Renal cortical epithelial cell (primary cell): ENCODE measurements around the gene ACVR1. TPM values are rescaled to one million over a fixed set of nuclear protein-coding genes. Genes with fewer than 3 reads are reported as not detected.

Experiments
- DNase-seq: peaks from one replicate; pipeline ENCODE4 v3.0.0-alpha.2; 2011; ENCODE audit warnings: low read depth
- total RNA-seq: library from RNA; depleted of rRNA; stranded (reverse); fragments of >200 nt; gene quantifications from 2 replicates; pipeline ENCODE4 v1.2.3, GENCODE V29; 2014

Gene ACVR1
- total RNA-seq, 1 donor from 2014 or later: 57.3 TPM

DNA sequence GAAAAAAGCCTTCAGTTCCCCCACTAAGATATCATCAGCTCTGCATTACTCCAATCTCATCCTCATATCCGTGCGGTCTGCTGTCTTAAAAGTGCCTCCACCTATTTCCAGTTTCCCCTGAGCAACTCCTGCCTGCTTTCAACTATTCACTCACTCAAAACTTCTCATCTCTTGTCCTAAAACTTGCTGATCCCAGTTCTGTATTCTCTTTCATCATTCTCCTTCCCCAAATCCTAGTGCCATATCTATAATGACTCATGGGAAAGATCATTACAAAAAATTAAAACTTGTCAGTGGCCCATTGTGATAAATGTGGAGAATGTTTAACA is 20.0 kb downstream of the ACVR1 start:
- no peak for DNase-seq

GRCh38 chr2:157853820-157854219 is 22.3 kb downstream of the ACVR1 start:
- no peak for DNase-seq

DNA sequence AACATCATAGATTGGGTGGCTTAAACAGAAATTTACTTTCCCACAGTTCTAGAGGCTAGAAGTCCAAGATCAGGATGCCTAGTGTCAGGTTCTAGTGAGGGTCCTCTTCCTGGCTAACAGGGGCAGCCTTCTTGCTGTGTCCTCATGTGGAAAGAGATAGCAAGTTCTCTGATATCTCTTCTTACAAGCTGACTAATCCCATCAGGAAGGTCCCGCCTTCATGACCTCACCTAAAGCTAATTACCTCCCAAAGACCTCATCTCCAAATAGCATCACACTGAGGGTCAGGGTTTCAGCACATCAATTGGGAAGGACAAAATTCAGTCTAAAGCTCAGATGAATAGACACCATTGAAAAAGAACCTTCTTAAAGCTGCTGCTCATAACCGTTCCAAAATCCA is 22.9 kb downstream of the ACVR1 start:
- no peak for DNase-seq

- DNase-seq: peak; percentile 75
These were observed 26.5 kb downstream of the ACVR1 start for GRCh38 chr2:157849591-157849990.

DNA sequence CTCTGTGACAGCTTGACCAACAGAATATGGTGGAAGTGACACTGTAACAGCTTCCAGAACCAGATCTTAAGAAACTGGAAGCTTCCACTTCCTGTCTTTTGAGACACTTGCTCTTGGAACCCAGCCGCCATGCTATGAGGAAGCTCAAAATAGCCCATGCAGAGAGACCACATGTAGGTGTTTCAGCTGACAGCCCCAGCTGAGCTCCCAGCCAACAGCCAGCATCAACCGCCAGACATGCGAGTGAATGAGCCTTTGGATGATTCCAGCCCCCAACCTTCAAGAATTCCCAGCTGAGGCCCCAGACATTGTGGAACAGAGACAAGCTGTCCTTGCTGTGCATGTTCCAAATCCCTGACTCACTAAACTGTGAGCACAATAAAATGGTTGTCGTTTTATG is 27.9 kb downstream of the ACVR1 start:
- DNase-seq: no peak

GRCh38 chr2:157845081-157845480 is 31.0 kb downstream of the ACVR1 start:
- no peak for DNase-seq

DNA sequence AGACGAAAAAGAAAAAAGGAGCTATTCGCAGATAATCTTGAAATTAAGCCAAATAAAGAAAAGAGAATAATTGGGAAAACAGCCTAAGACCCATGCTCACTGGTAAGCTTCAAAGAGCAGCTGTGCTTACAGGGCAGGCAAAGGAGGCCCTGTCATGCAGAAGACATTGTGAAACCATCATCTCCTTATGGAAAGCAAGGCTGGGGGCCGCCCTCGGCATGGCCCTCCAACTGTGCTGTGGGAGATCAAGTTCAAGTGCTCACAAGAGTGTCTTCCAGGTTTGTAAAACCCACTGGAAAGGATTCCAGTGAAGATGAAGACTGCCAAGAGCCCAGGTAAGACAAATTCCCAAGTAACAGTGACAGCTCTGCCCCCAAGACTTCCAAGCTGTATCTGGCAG is 32.2 kb downstream of the ACVR1 start:
- DNase-seq: no peak

DNA sequence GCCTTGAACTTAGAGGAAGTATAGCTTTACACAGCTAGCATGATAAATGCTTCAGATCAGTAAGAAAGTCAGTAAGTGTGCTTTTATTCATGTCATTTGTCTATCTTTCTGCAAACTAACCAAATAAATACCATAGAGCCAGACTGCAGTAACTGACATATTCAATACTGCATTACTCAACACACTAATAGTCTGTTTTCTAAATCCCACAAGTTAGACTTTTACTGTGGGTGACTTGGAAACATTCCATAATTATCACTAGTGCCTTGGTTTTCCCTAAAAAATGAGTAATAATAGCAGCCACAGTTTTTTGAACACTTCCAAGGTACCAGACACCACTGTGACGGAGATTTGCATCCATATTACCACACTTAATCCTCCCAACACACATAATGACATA is 33.0 kb downstream of the ACVR1 start:
- DNase-seq: peak; percentile 57

- peak; percentile 28 for DNase-seq
These were observed 33.8 kb downstream of the ACVR1 start for GRCh38 chr2:157842106-157842879.

GRCh38 chr2:157841485-157841884 is 34.6 kb downstream of the ACVR1 start:
- no peak for DNase-seq

DNA sequence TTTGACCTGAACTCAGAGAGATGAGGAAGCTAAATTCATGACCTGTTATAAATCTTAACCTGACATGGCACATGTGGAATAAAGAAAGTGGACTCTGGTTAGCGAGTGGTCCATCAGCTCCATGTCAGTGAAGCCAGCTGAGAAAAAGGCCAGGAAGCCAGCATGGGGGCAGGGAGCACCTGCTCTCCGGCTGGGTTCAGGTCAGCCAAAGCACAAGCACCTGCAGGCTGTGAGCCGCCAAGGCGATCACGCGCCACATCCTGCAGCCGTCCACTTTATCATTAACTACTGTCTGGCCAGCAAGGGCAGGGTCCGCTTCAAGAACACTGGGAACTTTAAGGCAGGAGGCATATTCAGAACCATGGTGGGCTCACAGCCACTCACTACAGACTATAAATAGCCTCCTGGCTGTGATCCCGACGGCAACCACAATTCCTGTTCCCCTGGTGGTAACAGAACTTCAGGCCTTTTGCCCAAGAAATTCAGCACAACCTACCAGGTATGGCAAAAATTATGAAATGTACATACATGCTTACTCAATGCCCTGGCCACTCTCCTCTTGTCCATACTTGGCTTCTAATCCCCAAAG is 35.5 kb downstream of the ACVR1 start:
- DNase-seq: peak; percentile 90

GRCh38 chr2:157839822-157840221 is 36.3 kb downstream of the ACVR1 start:
- DNase-seq: no peak

- DNase-seq: peak; percentile 49
These were observed 36.8 kb downstream of the ACVR1 start for GRCh38 chr2:157839162-157839801.

GRCh38 chr2:157838442-157839161 is 37.5 kb downstream of the ACVR1 start:
- DNase-seq: peak; percentile 88

DNA sequence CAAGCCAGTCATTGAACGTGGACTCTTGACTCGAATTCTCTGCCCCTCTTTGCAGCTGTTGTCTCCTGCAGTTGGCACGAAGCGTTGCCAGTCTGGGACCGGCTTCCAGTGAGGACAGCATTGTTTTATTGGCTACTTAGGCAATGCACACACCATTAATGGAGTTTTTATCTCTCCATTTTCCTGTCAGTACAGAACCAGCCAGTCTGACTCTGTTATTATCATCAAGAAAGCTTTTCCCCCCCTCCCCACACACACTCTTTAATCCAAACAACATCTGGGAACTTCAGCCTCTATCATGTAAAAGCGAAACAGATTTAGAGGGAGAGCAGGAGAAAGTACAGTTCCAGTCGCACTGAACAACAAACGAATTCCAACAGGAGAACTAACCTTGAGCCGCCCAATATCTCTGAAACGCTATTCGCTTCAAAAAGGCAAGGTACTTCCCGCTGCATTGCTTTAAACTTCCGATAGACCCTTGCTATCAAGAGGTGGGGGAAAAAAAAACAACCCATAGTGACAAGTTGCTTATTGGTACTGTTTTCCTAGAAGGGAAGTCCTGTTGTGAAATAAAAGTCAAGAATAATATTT is 38.2 kb downstream of the ACVR1 start:
- DNase-seq: peak; percentile 40

DNA sequence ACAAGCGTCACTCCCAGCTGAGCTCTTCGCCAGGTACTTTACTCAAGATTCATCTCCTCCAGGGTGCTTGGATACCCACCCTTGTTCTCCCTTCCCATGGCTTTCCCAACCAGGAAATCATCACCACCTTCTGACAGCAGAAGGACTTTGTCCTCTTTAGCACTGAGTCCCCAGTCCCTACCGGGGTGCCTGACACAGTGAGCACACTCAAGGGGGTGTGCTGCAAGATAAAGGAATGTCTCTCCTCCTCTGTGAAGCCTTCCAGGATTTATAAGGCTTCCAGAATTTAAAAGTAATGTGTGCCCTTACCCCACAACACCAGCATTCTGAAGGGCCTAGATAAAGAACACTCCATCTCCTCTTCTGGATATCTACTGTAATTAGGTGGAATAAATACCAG is 39.6 kb downstream of the ACVR1 start:
- no peak for DNase-seq

- DNase-seq: no peak
These were observed 40.7 kb downstream of the ACVR1 start for GRCh38 chr2:157835425-157835824.

DNA sequence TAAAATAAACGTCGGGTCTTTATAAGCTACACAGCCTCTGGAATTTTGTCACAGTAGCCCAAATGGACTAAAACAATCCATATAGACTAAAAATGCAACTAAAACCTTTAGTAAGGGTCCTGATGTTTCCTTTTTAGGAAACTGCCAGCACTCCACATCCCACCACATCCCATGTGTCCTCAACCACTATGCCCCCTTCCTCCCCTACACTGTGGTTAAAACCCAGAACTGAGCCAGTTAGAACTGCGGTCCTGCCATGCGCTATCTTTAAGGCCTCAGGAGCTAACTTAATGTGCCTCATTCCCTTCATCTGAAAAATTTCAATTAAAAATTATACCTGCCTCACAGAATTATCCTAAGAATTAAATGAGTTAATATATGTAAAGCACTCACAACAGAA is 41.1 kb downstream of the ACVR1 start:
- no peak for DNase-seq

- DNase-seq: no peak
These were observed 42.4 kb downstream of the ACVR1 start for GRCh38 chr2:157833721-157834120.

- DNase-seq: peak; percentile 57
These were observed 44.4 kb downstream of the ACVR1 start for GRCh38 chr2:157831573-157832315.
